ENCODE results near the gene CHPF. TPM values are rescaled to one million over a fixed set of nuclear protein-coding genes. Genes with fewer than 3 reads are reported as not detected.

The CHPF gene, protein sequence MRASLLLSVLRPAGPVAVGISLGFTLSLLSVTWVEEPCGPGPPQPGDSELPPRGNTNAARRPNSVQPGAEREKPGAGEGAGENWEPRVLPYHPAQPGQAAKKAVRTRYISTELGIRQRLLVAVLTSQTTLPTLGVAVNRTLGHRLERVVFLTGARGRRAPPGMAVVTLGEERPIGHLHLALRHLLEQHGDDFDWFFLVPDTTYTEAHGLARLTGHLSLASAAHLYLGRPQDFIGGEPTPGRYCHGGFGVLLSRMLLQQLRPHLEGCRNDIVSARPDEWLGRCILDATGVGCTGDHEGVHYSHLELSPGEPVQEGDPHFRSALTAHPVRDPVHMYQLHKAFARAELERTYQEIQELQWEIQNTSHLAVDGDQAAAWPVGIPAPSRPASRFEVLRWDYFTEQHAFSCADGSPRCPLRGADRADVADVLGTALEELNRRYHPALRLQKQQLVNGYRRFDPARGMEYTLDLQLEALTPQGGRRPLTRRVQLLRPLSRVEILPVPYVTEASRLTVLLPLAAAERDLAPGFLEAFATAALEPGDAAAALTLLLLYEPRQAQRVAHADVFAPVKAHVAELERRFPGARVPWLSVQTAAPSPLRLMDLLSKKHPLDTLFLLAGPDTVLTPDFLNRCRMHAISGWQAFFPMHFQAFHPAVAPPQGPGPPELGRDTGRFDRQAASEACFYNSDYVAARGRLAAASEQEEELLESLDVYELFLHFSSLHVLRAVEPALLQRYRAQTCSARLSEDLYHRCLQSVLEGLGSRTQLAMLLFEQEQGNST
- 78.2 and 89.7 TPM in 2 replicates for total RNA-seq (2021)
- percentile 68 among the genes with signal in this experiment for Bru-seq, nascent RNA
- BruChase-seq, experiment 1, labeled RNA remaining after a 2-hour chase, result percentile 77 among the genes with signal in this experiment
- percentile 95 among the genes with signal in this experiment for BruChase-seq, experiment 2, labeled RNA remaining after a 6-hour chase
- long read RNA-seq, transcript CHPF-201 (4 exons, 3,013 nt), result major isoform, 186 of 222 reads
- long read RNA-seq, partial matches to known transcripts, result 34 of 222 reads
- long read RNA-seq, other reads (novel, unspliced or antisense), result 1 of 222 reads

DNA sequence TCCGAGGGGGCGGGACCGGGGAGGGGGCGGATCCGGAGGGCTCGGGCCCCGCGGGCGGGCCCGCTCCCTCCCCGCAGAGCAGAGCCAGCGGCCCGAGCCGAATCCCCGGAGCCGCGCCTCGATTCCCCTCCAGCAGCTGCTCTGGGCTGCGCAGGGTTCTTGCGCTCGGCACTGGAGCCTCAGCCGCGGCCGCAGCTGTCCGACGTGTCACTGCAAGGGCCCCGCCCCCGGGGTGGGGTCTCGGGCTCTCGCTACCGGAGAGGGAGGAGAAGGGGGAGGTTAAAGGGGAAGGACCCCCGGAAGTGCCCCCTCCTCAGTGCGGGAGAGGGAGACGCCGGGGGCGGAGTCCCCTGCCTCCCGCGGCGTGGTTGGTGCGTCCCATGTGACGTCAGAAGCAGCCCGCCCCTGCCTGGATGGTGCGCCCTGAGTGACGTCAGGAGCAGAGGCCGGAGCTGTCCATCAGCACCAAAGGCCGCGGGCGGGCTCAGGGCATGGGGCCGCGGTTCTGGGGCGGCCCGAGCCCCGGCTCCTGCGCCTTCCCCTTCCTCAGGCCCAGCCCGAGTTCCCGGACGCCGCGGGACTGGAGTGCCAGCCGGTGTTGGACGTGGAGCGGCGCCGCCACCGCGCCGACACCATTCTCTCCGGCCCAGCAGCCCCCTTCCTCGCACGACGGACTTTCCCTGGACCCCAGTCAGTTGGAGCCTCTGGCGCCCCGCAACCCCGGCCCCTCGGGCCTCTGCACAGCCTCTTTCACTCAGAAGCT, at the start of gene CHPF, which contains the start of gene TMEM198:
Gene CHPF (minus strand): TSS at position 214 of the 763 bp plus-strand sequence. CDS start 271 bp downstream, outside the sequence.
Gene TMEM198 (plus strand): TSS at position 433 of the 763 bp plus-strand sequence. CDS start 700 bp downstream, outside the sequence.
- DNase-seq, result peak; percentile 91 to 98
- TF ChIP-seq EZH2 (IDR thresholded peaks at IDR 0.05; ENCODE audit: low read depth), result no peak
- TF ChIP-seq, protein P1, sequence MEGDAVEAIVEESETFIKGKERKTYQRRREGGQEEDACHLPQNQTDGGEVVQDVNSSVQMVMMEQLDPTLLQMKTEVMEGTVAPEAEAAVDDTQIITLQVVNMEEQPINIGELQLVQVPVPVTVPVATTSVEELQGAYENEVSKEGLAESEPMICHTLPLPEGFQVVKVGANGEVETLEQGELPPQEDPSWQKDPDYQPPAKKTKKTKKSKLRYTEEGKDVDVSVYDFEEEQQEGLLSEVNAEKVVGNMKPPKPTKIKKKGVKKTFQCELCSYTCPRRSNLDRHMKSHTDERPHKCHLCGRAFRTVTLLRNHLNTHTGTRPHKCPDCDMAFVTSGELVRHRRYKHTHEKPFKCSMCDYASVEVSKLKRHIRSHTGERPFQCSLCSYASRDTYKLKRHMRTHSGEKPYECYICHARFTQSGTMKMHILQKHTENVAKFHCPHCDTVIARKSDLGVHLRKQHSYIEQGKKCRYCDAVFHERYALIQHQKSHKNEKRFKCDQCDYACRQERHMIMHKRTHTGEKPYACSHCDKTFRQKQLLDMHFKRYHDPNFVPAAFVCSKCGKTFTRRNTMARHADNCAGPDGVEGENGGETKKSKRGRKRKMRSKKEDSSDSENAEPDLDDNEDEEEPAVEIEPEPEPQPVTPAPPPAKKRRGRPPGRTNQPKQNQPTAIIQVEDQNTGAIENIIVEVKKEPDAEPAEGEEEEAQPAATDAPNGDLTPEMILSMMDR (conservative IDR thresholded peaks at IDR 0.05), result no peak
- H2AFZ ChIP-seq, result peak within 1 kb of the TSS; percentile 82
- POLR2A ChIA-PET (ENCODE audit: unreplicated experiment), result interaction anchor here (0.6 to 0.7 kb wide), 5 partner anchors 53 to 424 kb away, joined by 3 to 5 read pairs (median 3); no protein-coding TSS in a partner anchor
- CTCF ChIA-PET, result interaction anchor here (0.6 kb wide), 1 partner anchor 143 kb away, joined by 7 read pairs; no protein-coding TSS in a partner anchor
- peaks cover 19% of the 10 kb centered on the region for H4K20me1 ChIP-seq (ENCODE audit: insufficient read depth)
- peaks cover 17% of the 10 kb centered on the region for H3K79me2 ChIP-seq (ENCODE audit: low read depth)
- peak within 1 kb of the TSS; percentile 93 for H3K4me2 ChIP-seq
- peak within 1 kb of the TSS; percentile 55 for H3K27ac ChIP-seq
- intact Hi-C loops (cut with micrococcal nuclease; ENCODE audit: unreplicated experiment), result loop anchor here (1.0 to 2.0 kb wide), 3 partner anchors 27 to 146 kb away; partner anchors contain the start of genes OBSL1 and STK11IP
- H3K27me3 ChIP-seq (ENCODE audit: insufficient read depth, low read depth), result no peaks in the 10 kb centered on the region
- H3K36me3 ChIP-seq (ENCODE audit: low read depth), result peaks cover 10% of the 10 kb centered on the region
- H3K4me1 ChIP-seq (replicated peaks; ENCODE audit: insufficient read depth), result no peaks in the 10 kb centered on the region; the same call in 1 of the 2 replicates
- H3K9me3 ChIP-seq (ENCODE audit: insufficient read depth, low read depth), result no peaks in the 10 kb centered on the region
- H3F3A ChIP-seq (ENCODE audit: insufficient read depth, low read depth), result peaks cover 11% of the 10 kb centered on the region; the same call in 1 of the 2 replicates
- H3K9me2 ChIP-seq (ENCODE audit: insufficient read depth), result no peaks in the 10 kb centered on the region
- no TSS peak for BruUV-seq (replicated peaks)
- peak within 1 kb of the TSS; percentile 65 for H3K4me3 ChIP-seq

DNA sequence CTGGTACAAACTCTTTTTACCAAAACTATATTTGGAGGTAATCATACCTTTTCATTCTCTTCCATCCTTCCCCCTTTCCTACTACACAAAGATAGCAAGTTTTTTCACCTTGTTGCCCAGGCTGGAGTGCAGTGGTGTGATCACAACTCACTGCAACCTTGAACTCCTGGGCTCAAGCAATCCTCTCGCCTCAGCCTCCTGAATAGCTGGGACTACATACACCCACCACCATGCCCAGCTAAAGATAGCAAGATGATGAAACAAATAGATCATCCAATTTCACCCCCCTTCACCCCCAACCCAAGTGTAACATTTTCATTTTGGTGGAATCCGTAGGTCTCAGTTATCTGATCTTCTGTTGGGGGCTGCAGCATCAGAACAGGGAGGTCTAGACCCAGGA, 49.5 kb upstream of the CHPF start:
- H3K27me3 ChIP-seq (ENCODE audit: insufficient read depth, low read depth), result no peaks in the 10 kb centered on the region
- H3K4me1 ChIP-seq (replicated peaks; ENCODE audit: insufficient read depth), result peaks cover 12% of the 10 kb centered on the region
- no peaks in the 10 kb centered on the region for H4K20me1 ChIP-seq (ENCODE audit: insufficient read depth)
- no peak overlapping the region for H3K4me3 ChIP-seq
- no peak overlapping the region for H3K27ac ChIP-seq
- no TSS peak for BruUV-seq (replicated peaks)
- H3F3A ChIP-seq (ENCODE audit: insufficient read depth, low read depth), result peaks cover 25% of the 10 kb centered on the region
- TF ChIP-seq EZH2 (IDR thresholded peaks at IDR 0.05; ENCODE audit: low read depth), result no peak
- TF ChIP-seq, protein P1 (conservative IDR thresholded peaks at IDR 0.05), result no peak
- no peaks in the 10 kb centered on the region for H3K9me3 ChIP-seq (ENCODE audit: insufficient read depth, low read depth)
- intact Hi-C loops (cut with micrococcal nuclease; ENCODE audit: unreplicated experiment), result no loop called here
- no peak overlapping the region for H2AFZ ChIP-seq
- no peak for DNase-seq
- CTCF ChIA-PET, result no interaction called here
- H3K4me2 ChIP-seq, result no peak overlapping the region
- POLR2A ChIA-PET (ENCODE audit: unreplicated experiment), result no interaction called here
- no peaks in the 10 kb centered on the region for H3K36me3 ChIP-seq (ENCODE audit: low read depth)
- no peaks in the 10 kb centered on the region for H3K9me2 ChIP-seq (ENCODE audit: insufficient read depth)
- no peaks in the 10 kb centered on the region for H3K79me2 ChIP-seq (ENCODE audit: low read depth)
